Liver (tissue), 3 donors: Measurements from ENCODE around the gene AXIN1.

ENCODE experiments used
- EGR1 ChIP-seq, 2 donors: IDR thresholded peaks; 2 replicates each; pipeline ENCODE4 v1.6.1; 2016 to 2018; ENCODE audit warnings: antibody characterized with exemption in 2 of 2, low read depth in 2 of 2
- JUND ChIP-seq, 2 donors: IDR thresholded peaks; 2 replicates each; pipeline ENCODE4 v1.6.1; 2016; ENCODE audit warnings: antibody characterized with exemption in 2 of 2
- RAD21 ChIP-seq, 2 donors: IDR thresholded peaks; 2 replicates each; pipeline ENCODE4 v1.6.1; 2016; ENCODE audit warnings: antibody characterized with exemption in 2 of 2, mild to moderate bottlenecking in 2 of 2
- RXRA ChIP-seq, 2 donors: IDR thresholded peaks; 2 replicates each; pipeline ENCODE4 v1.6.1; 2017 to 2018; ENCODE audit warnings: antibody characterized with exemption in 2 of 2, mild to moderate bottlenecking in 1 of 2
- TF ChIP-seq, protein P1 (sequence below): fragments of 150-350 bp; IDR thresholded peaks from 2 replicates; pipeline ENCODE4 v1.5.1; 2017; ENCODE audit warnings: improper control_type of control experiment, low read depth, low read length; ENCODE audit not compliant: missing input control
- TF ChIP-seq, protein P2 (sequence below): IDR thresholded peaks from 2 replicates; pipeline ENCODE4 v1.6.1; 2016; ENCODE audit warnings: antibody characterized with exemption
- TF ChIP-seq, protein P3 (sequence below): IDR thresholded peaks from 2 replicates; pipeline ENCODE4 v1.6.1; 2016; ENCODE audit warnings: antibody characterized with exemption
- donor health status: healthy.
- donor health status: healthy.

GRCh38 chr16:370979-371514 lies 18.5 kb upstream of the AXIN1 start:
- TF ChIP-seq, protein P1, sequence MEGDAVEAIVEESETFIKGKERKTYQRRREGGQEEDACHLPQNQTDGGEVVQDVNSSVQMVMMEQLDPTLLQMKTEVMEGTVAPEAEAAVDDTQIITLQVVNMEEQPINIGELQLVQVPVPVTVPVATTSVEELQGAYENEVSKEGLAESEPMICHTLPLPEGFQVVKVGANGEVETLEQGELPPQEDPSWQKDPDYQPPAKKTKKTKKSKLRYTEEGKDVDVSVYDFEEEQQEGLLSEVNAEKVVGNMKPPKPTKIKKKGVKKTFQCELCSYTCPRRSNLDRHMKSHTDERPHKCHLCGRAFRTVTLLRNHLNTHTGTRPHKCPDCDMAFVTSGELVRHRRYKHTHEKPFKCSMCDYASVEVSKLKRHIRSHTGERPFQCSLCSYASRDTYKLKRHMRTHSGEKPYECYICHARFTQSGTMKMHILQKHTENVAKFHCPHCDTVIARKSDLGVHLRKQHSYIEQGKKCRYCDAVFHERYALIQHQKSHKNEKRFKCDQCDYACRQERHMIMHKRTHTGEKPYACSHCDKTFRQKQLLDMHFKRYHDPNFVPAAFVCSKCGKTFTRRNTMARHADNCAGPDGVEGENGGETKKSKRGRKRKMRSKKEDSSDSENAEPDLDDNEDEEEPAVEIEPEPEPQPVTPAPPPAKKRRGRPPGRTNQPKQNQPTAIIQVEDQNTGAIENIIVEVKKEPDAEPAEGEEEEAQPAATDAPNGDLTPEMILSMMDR = no peak
- TF ChIP-seq EGR1 (IDR thresholded peaks at IDR 0.05; ENCODE audit: low read depth in 2 of 2) (no peak), RXRA (IDR thresholded peaks at IDR 0.05) (no peak), JUND (IDR thresholded peaks at IDR 0.05) (no peak), RAD21 (IDR thresholded peaks at IDR 0.05) (no peak)
- TF ChIP-seq, protein P2, sequence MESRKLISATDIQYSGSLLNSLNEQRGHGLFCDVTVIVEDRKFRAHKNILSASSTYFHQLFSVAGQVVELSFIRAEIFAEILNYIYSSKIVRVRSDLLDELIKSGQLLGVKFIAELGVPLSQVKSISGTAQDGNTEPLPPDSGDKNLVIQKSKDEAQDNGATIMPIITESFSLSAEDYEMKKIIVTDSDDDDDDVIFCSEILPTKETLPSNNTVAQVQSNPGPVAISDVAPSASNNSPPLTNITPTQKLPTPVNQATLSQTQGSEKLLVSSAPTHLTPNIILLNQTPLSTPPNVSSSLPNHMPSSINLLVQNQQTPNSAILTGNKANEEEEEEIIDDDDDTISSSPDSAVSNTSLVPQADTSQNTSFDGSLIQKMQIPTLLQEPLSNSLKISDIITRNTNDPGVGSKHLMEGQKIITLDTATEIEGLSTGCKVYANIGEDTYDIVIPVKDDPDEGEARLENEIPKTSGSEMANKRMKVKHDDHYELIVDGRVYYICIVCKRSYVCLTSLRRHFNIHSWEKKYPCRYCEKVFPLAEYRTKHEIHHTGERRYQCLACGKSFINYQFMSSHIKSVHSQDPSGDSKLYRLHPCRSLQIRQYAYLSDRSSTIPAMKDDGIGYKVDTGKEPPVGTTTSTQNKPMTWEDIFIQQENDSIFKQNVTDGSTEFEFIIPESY = no peak
- TF ChIP-seq, protein P3, sequence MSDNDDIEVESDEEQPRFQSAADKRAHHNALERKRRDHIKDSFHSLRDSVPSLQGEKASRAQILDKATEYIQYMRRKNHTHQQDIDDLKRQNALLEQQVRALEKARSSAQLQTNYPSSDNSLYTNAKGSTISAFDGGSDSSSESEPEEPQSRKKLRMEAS = no peak
